ENCODE measurements around the gene LMF1. TPM values are rescaled to one million over a fixed set of nuclear protein-coding genes. Genes with fewer than 3 reads are reported as not detected.

LMF1 gene
- total RNA-seq, 2 experiments from 2014 or later = 26.6 to 31.3 TPM

DNA sequence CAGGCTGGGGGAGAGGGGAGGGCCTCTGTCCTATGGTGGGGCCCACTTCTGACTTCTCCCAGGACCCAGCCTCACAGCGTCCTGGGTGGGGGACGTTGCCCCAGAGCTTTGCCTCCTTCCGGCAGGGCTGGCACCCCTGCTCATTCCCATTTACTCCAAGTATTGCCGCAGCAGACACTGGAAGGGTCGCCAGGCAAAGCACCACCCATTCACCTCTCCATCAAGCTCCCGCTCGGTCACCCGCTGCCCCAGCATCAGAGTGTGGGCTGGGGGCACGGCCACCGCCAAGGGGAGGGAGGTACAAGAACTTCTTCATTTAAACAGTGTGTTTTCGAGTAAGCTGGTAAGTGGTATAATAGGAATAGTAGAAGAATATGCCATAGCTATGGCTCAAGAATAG, 117.5 kb downstream of the LMF1 start:
- H3K27ac Mint-ChIP-seq = no peak overlapping the region
- H3K4me1 Mint-ChIP-seq = no peaks in the 10 kb centered on the region
- H3K9me3 Mint-ChIP-seq = peaks cover 8% of the 10 kb centered on the region
- H3K4me3 Mint-ChIP-seq = no peak overlapping the region
- H3K27me3 Mint-ChIP-seq = peaks cover 3% of the 10 kb centered on the region
- peaks cover 2% of the 10 kb centered on the region for H3K36me3 Mint-ChIP-seq
- POLR2A ChIA-PET = no interaction called here
- DNase-seq (no peak), ATAC-seq (ENCODE audit: low read depth) (no peak)

DNA sequence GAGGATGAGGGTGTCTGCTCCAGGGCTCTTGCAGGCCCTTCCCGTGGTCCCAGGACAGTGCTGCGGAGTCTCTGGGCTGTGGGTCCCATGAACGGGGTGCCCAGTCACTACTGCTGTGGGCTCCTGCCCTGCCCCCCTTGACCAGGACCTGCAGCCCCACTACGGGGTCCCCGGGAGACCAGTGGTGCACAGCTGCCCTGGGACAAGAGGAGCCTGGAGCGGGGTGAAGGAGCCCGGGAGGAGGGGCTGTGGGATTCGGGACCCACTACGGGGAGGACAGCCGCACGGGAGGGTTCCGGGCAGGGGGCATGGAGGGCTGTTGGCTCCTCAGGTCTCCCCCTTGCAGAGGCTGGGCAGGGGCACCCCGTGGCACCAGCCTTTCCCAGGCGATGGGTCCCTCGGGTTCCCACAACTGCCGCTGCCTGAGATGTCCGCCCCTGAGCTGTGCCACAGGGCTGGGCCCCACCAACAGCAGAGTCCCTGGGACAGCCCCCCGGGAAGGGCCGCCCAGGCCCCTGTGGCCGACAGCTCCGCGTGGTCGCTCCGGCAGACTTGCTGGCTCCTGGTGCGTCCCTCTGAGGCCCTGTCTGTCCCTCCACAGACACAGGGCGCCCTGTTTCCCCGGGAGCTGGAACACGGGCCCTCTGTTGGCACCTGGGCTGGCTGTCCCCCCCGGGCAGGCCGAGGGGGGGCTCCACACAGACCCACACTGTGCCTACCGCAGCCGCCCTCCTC, 118.2 kb downstream of the LMF1 start:
- H3K27me3 Mint-ChIP-seq = peaks cover 3% of the 10 kb centered on the region
- peaks cover 8% of the 10 kb centered on the region for H3K9me3 Mint-ChIP-seq
- peaks cover 2% of the 10 kb centered on the region for H3K36me3 Mint-ChIP-seq
- H3K4me3 Mint-ChIP-seq = no peak overlapping the region
- H3K27ac Mint-ChIP-seq = no peak overlapping the region
- DNase-seq = no peak
- no peak for ATAC-seq (ENCODE audit: low read depth)
- no peaks in the 10 kb centered on the region for H3K4me1 Mint-ChIP-seq
- POLR2A ChIA-PET = no interaction called here

GRCh38 chr16:851871-852270, 118.9 kb downstream of the LMF1 start:
- H3K27ac Mint-ChIP-seq = no peak overlapping the region
- DNase-seq (no peak), ATAC-seq (ENCODE audit: low read depth) (no peak)
- H3K4me1 Mint-ChIP-seq = no peaks in the 10 kb centered on the region
- no peak overlapping the region for H3K4me3 Mint-ChIP-seq
- POLR2A ChIA-PET = no interaction called here
- peaks cover 3% of the 10 kb centered on the region for H3K27me3 Mint-ChIP-seq
- peaks cover 2% of the 10 kb centered on the region for H3K36me3 Mint-ChIP-seq
- peaks cover 8% of the 10 kb centered on the region for H3K9me3 Mint-ChIP-seq

GRCh38 chr16:851209-851810, 119.5 kb downstream of the LMF1 start:
- Mint-ChIP-seq H3K4me1 (no peaks in the 10 kb centered on the region), H3K27me3 (peaks cover 3% of the 10 kb centered on the region), H3K27ac (no peak overlapping the region), H3K36me3 (peaks cover 2% of the 10 kb centered on the region), H3K9me3 (peaks cover 8% of the 10 kb centered on the region), H3K4me3 (no peak overlapping the region)
- ATAC-seq (ENCODE audit: low read depth) = no peak
- no peak for DNase-seq
- POLR2A ChIA-PET = no interaction called here

- DNase-seq (no peak), ATAC-seq (ENCODE audit: low read depth) (no peak)
- POLR2A ChIA-PET = no interaction called here
- Mint-ChIP-seq H3K4me1 (no peaks in the 10 kb centered on the region), H3K36me3 (peaks cover 2% of the 10 kb centered on the region), H3K27ac (no peak overlapping the region), H3K27me3 (peaks cover 3% of the 10 kb centered on the region), H3K9me3 (peaks cover 8% of the 10 kb centered on the region), H3K4me3 (no peak overlapping the region)
These were observed 120.1 kb downstream of the LMF1 start for GRCh38 chr16:850668-851067.

GRCh38 chr16:848510-849253, 122.1 kb downstream of the LMF1 start:
- Mint-ChIP-seq H3K4me1 (no peaks in the 10 kb centered on the region), H3K9me3 (peaks cover 8% of the 10 kb centered on the region), H3K4me3 (no peak overlapping the region), H3K27me3 (peaks cover 3% of the 10 kb centered on the region), H3K36me3 (peaks cover 2% of the 10 kb centered on the region), H3K27ac (no peak overlapping the region)
- DNase-seq (no peak), ATAC-seq (ENCODE audit: low read depth) (no peak)
- POLR2A ChIA-PET = no interaction called here

DNA sequence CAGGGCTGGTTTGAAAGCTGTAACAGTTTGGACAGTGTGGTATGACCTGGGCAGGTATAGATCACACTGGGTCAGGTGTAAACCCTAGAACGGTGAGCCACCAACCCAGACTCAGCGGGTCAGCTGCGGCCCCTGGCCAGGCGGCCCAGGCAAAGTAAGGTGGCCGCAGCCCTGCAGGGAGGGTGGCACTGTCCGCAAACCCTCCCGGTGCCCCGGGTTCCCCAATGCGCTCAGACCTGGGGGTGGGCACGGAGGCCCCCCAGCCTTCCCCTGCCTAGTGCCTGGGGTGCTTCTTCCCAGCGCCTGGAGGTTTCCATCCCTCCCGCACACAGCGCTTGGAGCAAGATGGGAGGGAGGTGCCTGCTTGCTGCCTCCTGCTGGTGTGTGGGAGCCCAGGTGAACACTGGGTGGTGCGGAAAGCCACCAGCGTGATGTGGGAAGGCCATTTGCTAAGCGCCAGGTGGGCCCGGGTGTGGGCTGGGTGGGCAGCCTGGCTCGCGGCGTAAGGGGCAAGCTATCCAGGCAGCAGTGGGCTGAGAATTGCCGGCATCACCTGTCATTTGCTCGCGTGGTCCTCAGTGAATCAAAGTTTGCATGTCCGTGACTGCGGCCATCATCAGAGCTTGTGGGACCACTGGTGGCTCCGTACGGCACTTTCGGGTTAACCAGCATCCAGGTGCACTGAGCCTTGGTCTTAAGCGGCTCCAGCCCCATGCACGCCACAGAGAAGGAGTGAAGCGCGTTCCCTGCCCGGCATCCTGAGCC, 122.9 kb downstream of the LMF1 start:
- peaks cover 3% of the 10 kb centered on the region for H3K27me3 Mint-ChIP-seq
- POLR2A ChIA-PET = no interaction called here
- H3K4me3 Mint-ChIP-seq = no peak overlapping the region
- no peak overlapping the region for H3K27ac Mint-ChIP-seq
- ATAC-seq (ENCODE audit: low read depth) (no peak), DNase-seq (no peak)
- no peaks in the 10 kb centered on the region for H3K4me1 Mint-ChIP-seq
- H3K9me3 Mint-ChIP-seq = peaks cover 8% of the 10 kb centered on the region
- peaks cover 2% of the 10 kb centered on the region for H3K36me3 Mint-ChIP-seq

- peaks cover 3% of the 10 kb centered on the region for H3K27me3 Mint-ChIP-seq
- H3K4me3 Mint-ChIP-seq = no peak overlapping the region
- no peaks in the 10 kb centered on the region for H3K4me1 Mint-ChIP-seq
- POLR2A ChIA-PET = no interaction called here
- peaks cover 2% of the 10 kb centered on the region for H3K36me3 Mint-ChIP-seq
- DNase-seq (no peak), ATAC-seq (ENCODE audit: low read depth) (no peak)
- no peak overlapping the region for H3K27ac Mint-ChIP-seq
- H3K9me3 Mint-ChIP-seq = peaks cover 8% of the 10 kb centered on the region
These were observed 123.6 kb downstream of the LMF1 start for GRCh38 chr16:847151-847550.

DNA sequence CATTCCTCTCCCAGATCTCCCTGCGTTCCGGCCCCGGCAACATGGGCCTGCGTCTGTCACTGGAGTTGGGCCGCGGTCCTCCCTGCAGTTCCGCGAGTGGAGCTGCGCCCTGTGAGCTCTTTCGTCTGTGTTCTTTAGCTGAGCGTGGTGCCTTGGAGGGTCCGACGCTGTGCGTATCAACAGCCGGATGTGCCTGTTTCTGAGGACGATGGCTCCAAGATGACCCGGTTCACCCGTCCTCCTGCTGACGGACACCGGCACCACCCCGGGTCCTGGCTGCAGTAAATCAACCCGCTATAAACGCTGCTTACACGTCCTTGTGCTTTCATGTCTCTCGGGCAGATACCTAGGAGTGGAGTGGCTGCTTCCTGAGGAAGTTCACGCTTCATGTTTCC, 125.4 kb downstream of the LMF1 start:
- Mint-ChIP-seq H3K27me3 (peaks cover 3% of the 10 kb centered on the region), H3K4me3 (no peak overlapping the region), H3K27ac (no peak overlapping the region), H3K9me3 (peaks cover 5% of the 10 kb centered on the region), H3K4me1 (no peaks in the 10 kb centered on the region), H3K36me3 (no peaks in the 10 kb centered on the region)
- no peak for ATAC-seq (ENCODE audit: low read depth)
- POLR2A ChIA-PET = no interaction called here
- DNase-seq = no peak

DNA sequence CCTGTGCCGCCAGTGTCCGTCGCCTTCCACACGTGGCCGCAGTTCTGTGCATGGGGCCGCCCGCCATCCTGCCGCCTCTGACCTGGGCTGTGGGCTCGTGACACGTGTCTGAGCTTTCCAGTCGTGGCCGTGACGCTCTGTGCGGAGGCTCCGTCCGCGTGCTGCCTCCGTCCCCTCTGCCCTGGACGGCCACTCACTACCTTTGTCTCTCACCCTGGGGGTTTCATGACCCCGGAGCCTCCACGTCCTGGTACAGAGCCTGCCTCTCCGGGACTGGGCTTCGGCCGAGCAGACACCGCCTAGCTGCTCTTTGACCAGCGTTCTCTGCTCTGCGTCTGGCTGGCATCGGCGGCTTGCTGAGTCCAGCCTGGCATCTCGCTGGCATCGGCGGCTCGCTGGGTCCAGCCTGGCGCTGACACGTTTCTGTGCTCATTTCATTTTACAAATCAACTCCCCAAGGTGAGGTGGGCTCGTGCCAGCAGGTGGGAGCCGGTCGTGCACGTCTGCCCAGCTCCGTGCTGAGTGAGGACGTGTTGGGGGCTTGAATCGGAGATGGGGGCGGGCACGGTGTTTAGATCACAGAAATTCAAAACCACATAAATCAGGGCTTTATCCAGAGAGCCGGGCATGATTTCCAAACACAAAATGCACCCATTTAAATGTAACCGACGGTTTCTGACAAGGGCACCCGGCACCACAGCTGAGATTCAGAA, 126.0 kb downstream of the LMF1 start:
- no peak overlapping the region for H3K4me3 Mint-ChIP-seq
- ATAC-seq (ENCODE audit: low read depth) = no peak
- POLR2A ChIA-PET = no interaction called here
- peaks cover 1% of the 10 kb centered on the region for H3K9me3 Mint-ChIP-seq
- H3K4me1 Mint-ChIP-seq = no peaks in the 10 kb centered on the region
- H3K36me3 Mint-ChIP-seq = no peaks in the 10 kb centered on the region
- H3K27ac Mint-ChIP-seq = no peak overlapping the region
- H3K27me3 Mint-ChIP-seq = no peaks in the 10 kb centered on the region
- DNase-seq = no peak

GRCh38 chr16:843771-844170, 127.0 kb downstream of the LMF1 start:
- ATAC-seq (ENCODE audit: low read depth) (no peak), DNase-seq (no peak)
- Mint-ChIP-seq H3K36me3 (no peaks in the 10 kb centered on the region), H3K27me3 (no peaks in the 10 kb centered on the region), H3K4me1 (no peaks in the 10 kb centered on the region), H3K9me3 (no peaks in the 10 kb centered on the region), H3K27ac (no peak overlapping the region), H3K4me3 (no peak overlapping the region)
- POLR2A ChIA-PET = no interaction called here

GRCh38 chr16:842711-843560, 127.8 kb downstream of the LMF1 start:
- ATAC-seq (ENCODE audit: low read depth) = no peak
- no peak overlapping the region for H3K27ac Mint-ChIP-seq
- H3K9me3 Mint-ChIP-seq = peaks cover 1% of the 10 kb centered on the region
- H3K4me1 Mint-ChIP-seq = no peaks in the 10 kb centered on the region
- H3K36me3 Mint-ChIP-seq = no peaks in the 10 kb centered on the region
- DNase-seq = no peak
- POLR2A ChIA-PET = no interaction called here
- H3K4me3 Mint-ChIP-seq = no peak overlapping the region
- H3K27me3 Mint-ChIP-seq = no peaks in the 10 kb centered on the region

Data from activated naive CD8-positive, alpha-beta T cell treated with anti-CD3 and anti-CD28 coated beads, Interleukin-2, amount 10 ng/mL, durations not matched to agents 7 days and 5 days (primary cell).